HCT116 (cell line): Measurements from ENCODE around the gene CPT1B. TPM values are rescaled to one million over a fixed set of nuclear protein-coding genes. Genes with fewer than 3 reads are reported as not detected.

Source experiments
- ATAC-seq: fragments of 200-7000 bp; cut with Tn5 transposase; 2 replicates; pipeline ENCODE4 v1.9.1; 2020; ENCODE audit warnings: mild to moderate bottlenecking, moderate library complexity
- BruUV-seq: library from RNA; stranded (reverse); fragments of 400-500 nt; replicated peaks from 2 replicates; lab custom pipeline; 2021; lab: Mats Ljungman, UMichigan
- CTCF ChIA-PET: fragments of 300-600 bp; sonication (Branson Sonifier 250); formaldehyde crosslinking; loops from one replicate; lab custom pipeline; 2021; ENCODE audit warnings: antibody characterized with exemption; lab: Charles Lee
- POLR2A ChIA-PET: fragments of 300-600, 350-600 bp; sonication (Branson Sonifier 250); formaldehyde crosslinking; loops from one replicate; lab custom pipeline; 2021; ENCODE audit warnings: antibody characterized with exemption; lab: Charles Lee
- RAD21 ChIA-PET, 2 experiments: fragments of 300-600 bp; sonication (Branson Sonifier 250); formaldehyde crosslinking; loops; one replicate each; lab custom pipeline; 2023; ENCODE audit warnings: low total read pairs in 2 of 2; ENCODE audit not compliant: uncharacterized antibody in 2 of 2, unreplicated experiment in 2 of 2, low non-redundant PET in 1 of 2; lab: Charles Lee
- DNase-seq: peaks from one replicate; pipeline ENCODE4 v3.0.0-alpha.2; 2010; ENCODE audit warnings: low read depth, low spot score
- H2AFZ ChIP-seq: fragments of 200-600 bp; shearing (Covaris generic), sonication (generic); 2 replicates; pipeline ENCODE4 v1.6.1; 2017; ENCODE audit warnings: low read depth, mixed run types, mixed read lengths, antibody characterized with exemption, low read length; ENCODE audit not compliant: poor library complexity, severe bottlenecking
- H3K27ac ChIP-seq: 2 replicates; pipeline ENCODE4 v1.5.1; 2012; ENCODE audit warnings: low read depth, low read length
- H3K27me3 ChIP-seq: fragments of 200-600 bp; sonication (generic); 2 replicates; pipeline ENCODE4 v1.6.1; 2016; ENCODE audit warnings: mixed run types, low read length, mixed read lengths; ENCODE audit not compliant: insufficient read depth
- H3K36me3 ChIP-seq, 2 experiments: fragments of 200-500 bp in 1 of 2; fragments of 200-600 bp in 1 of 2; sonication (Bioruptor generic) in 1 of 2; sonication (generic) in 1 of 2; 2 replicates each; pipeline versions ENCODE4 v1.5.1 to v1.6.1; 2014 to 2016; ENCODE audit warnings: low read length in 2 of 2, inconsistent platforms in 1 of 2, mixed read lengths in 1 of 2, mixed run types in 1 of 2; ENCODE audit not compliant: insufficient read depth in 2 of 2, control insufficient read depth in 1 of 2
- H3K4me1 ChIP-seq, 2 experiments: fragments of 200-600 bp in 1 of 2; sonication (generic) in 1 of 2; 2 replicates each; pipeline versions ENCODE4 v1.5.1 to v1.6.1; 2012 to 2017; ENCODE audit warnings: low read length in 2 of 2, inconsistent platforms in 1 of 2, mild to moderate bottlenecking in 1 of 2, mixed read lengths in 1 of 2, mixed run types in 1 of 2, moderate library complexity in 1 of 2; ENCODE audit not compliant: insufficient read depth in 2 of 2, control insufficient read depth in 1 of 2
- H3K4me2 ChIP-seq: fragments of 200-600 bp; sonication (generic); 2 replicates; pipeline ENCODE4 v1.6.1; 2017; ENCODE audit warnings: mixed run types, low read length, mixed read lengths
- H3K4me3 ChIP-seq, 2 experiments: fragments of 200-600 bp in 1 of 2; sonication (generic) in 1 of 2; replicated peaks in 1 of 2; 2 replicates each; pipeline ENCODE4 v1.5.1; 2011 to 2016; ENCODE audit warnings: low read length in 2 of 2, control low read depth in 1 of 2, low read depth in 1 of 2, mild to moderate bottlenecking in 1 of 2, mixed read lengths in 1 of 2, mixed run types in 1 of 2
- H3K79me2 ChIP-seq: fragments of 200-600 bp; sonication (generic); 2 replicates; pipeline ENCODE4 v1.6.1; 2017; ENCODE audit warnings: mild to moderate bottlenecking, mixed run types, low read length, moderate library complexity, mixed read lengths; ENCODE audit not compliant: insufficient read depth
- H3K9ac ChIP-seq: fragments of 200-600 bp; sonication (generic); 2 replicates; pipeline ENCODE4 v1.6.1; 2016; ENCODE audit warnings: low read length, mixed read lengths
- H3K9me2 ChIP-seq: fragments of 200-600 bp; sonication (generic), shearing (Covaris generic); 2 replicates; pipeline ENCODE4 v1.6.1; 2017; ENCODE audit warnings: mixed run types, mild to moderate bottlenecking, moderate library complexity; ENCODE audit not compliant: insufficient read depth
- H3K9me3 ChIP-seq, 2 experiments: fragments of 200-500 bp in 1 of 2; fragments of 200-600 bp in 1 of 2; sonication (Bioruptor generic) in 1 of 2; sonication (generic) in 1 of 2; 2 replicates each; pipeline ENCODE4 v1.6.1; 2014 to 2017; ENCODE audit warnings: low read length in 2 of 2, mixed read lengths in 2 of 2, inconsistent platforms in 1 of 2, low read depth in 1 of 2, mild to moderate bottlenecking in 1 of 2, mixed run types in 1 of 2, moderate library complexity in 1 of 2; ENCODE audit not compliant: control insufficient read depth in 1 of 2, insufficient read depth in 1 of 2
- H4K20me1 ChIP-seq: fragments of 200-600 bp; sonication (generic), shearing (Covaris generic); 2 replicates; pipeline ENCODE4 v1.6.1; 2017; ENCODE audit warnings: mixed run types, mild to moderate bottlenecking, moderate library complexity; ENCODE audit not compliant: insufficient read depth
- CBX3 ChIP-seq: IDR thresholded peaks from 2 replicates; pipeline ENCODE4 v1.6.1; 2012; ENCODE audit warnings: low read depth
- CEBPB ChIP-seq: IDR thresholded peaks from 2 replicates; pipeline ENCODE4 v1.6.1; 2012; ENCODE audit warnings: low read depth
- CTCF ChIP-seq, 3 experiments: fragments of 200-600 bp in 1 of 3; sonication (generic) in 1 of 3; IDR thresholded peaks in 2 of 3; conservative IDR thresholded peaks in 1 of 3; 2 replicates each; pipeline ENCODE4 v1.5.1; 2012 to 2017; ENCODE audit warnings: low read depth in 2 of 3, low read length in 2 of 3, antibody characterized with exemption in 1 of 3, borderline replicate concordance in 1 of 3, control low read depth in 1 of 3, mild to moderate bottlenecking in 1 of 3, mixed read lengths in 1 of 3, mixed run types in 1 of 3, moderate library complexity in 1 of 3; ENCODE audit not compliant: insufficient read depth in 1 of 3
- ELF1 ChIP-seq: IDR thresholded peaks from 2 replicates; pipeline ENCODE4 v1.6.1; 2012; ENCODE audit warnings: low read depth, borderline replicate concordance
- EZH2 ChIP-seq: fragments of 200-600 bp; sonication (generic); IDR thresholded peaks from 2 replicates; pipeline ENCODE4 v1.6.1; 2017; ENCODE audit warnings: antibody characterized with exemption, mixed run types
- EZH2phosphoT487 ChIP-seq: fragments of 200-600 bp; IDR thresholded peaks from 2 replicates; pipeline ENCODE4 v1.6.1; 2018; ENCODE audit warnings: antibody characterized with exemption, borderline replicate concordance
- FOSL1 ChIP-seq: IDR thresholded peaks from 2 replicates; pipeline ENCODE4 v1.6.1; 2012; ENCODE audit warnings: low read depth
- SP1 ChIP-seq: IDR thresholded peaks from 2 replicates; pipeline ENCODE4 v1.6.1; 2012; ENCODE audit warnings: low read depth
- YY1 ChIP-seq: IDR thresholded peaks from 2 replicates; pipeline ENCODE4 v1.6.1; 2011; ENCODE audit warnings: low read length, low read depth, moderate library complexity, mild to moderate bottlenecking; ENCODE audit not compliant: insufficient replicate concordance; ENCODE audit errors: extremely low read depth
- ZFX ChIP-seq: fragments of 450-650 bp; IDR thresholded peaks from 2 replicates; pipeline ENCODE4 v1.6.1; 2017
- intact Hi-C: fragments of 100-400 bp; cut with micrococcal nuclease; formaldehyde crosslinking; loops from 2 replicates; pipeline ENCODE4 v1.10.0; 2022
- total RNA-seq: library from RNA; stranded (reverse); gene quantifications from one replicate; pipeline ENCODE4 v1.2.1, GENCODE V29; 2021; ENCODE audit not compliant: unreplicated experiment
- TF ChIP-seq, protein P1 (sequence below): IDR thresholded peaks from 2 replicates; pipeline ENCODE4 v1.6.1; 2012
- TF ChIP-seq, protein P2 (sequence below): IDR thresholded peaks from 2 replicates; pipeline ENCODE4 v1.6.1; 2012; ENCODE audit warnings: low read depth

The CPT1B gene
- total RNA-seq, 1 experiment from 2014 or later, result 35.1 TPM

DNA sequence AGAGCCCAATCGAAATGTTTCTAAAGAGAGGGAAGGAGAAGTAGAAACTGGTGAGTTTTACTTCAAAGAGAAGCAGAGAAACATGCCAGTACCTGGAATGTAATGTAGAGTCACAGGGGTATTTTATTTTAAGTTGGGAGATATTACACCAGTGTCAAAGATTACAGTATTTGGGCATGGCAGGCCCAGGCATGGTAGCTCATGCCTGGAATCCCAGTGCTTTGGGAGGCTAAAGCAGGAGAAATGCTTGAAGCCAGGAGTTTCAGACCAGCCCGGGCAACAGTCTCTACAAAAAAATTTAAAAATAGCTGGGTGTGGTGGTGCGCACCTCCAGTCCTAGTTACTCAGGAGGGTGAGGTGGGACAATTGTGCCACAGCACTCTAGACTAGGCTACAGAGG lies 18.2 kb downstream of the CPT1B start:
- Histone ChIP-seq H3K4me1 (peaks cover 6 to 11% of the 10 kb centered on the region in 2 experiments; a peak in 2 of 4 replicates), H3K4me2 (no peak overlapping the region), H3K27ac (no peak overlapping the region), H3K79me2 (no peaks in the 10 kb centered on the region), H3K9me2 (no peaks in the 10 kb centered on the region), H3K36me3 (no peaks in the 10 kb centered on the region), H2AFZ (no peak overlapping the region), H3K9ac (no peak overlapping the region), H3K27me3 (no peaks in the 10 kb centered on the region), H3K4me3 (no peak overlapping the region), H3K9me3 (no peaks in the 10 kb centered on the region), H4K20me1 (no peaks in the 10 kb centered on the region)
- ATAC-seq (no peak), DNase-seq (no peak)
- intact Hi-C loops, result no loop called here
- no peak for TF ChIP-seq FOSL1
- TF ChIP-seq, protein P1, sequence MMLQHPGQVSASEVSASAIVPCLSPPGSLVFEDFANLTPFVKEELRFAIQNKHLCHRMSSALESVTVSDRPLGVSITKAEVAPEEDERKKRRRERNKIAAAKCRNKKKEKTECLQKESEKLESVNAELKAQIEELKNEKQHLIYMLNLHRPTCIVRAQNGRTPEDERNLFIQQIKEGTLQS, result no peak
- TF ChIP-seq SP1, result no peak
- no peak for TF ChIP-seq ZFX
- no peak for TF ChIP-seq CEBPB
- no peak for TF ChIP-seq YY1
- no TSS peak for BruUV-seq
- RAD21 ChIA-PET, result no interaction called here
- POLR2A ChIA-PET, result no interaction called here
- CTCF ChIA-PET, result no interaction called here

DNA sequence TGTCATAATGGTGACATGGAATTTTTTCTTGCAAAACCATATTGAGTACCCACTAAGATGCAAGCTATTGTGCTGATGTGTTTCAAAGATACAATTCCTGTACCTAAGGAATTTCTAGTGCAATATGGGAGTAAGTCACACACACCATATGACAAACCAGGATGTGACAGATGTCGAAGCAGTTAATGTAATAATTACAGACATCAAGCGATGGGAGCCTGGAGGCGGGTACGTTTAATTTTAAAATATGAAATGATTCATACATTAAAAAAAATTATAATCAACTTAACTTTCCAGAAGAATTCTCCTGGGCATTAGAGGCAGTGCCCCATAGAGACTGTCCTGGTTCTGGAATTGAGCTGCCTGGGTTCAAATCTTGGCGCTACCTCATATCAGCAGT lies 21.5 kb downstream of the CPT1B start:
- ChIA-PET POLR2A (interaction anchor here (0.7 to 1.8 kb wide), 2 partner anchors 11 to 260 kb away, joined by 3 to 7 read pairs; partner anchors contain the start of gene KLHDC7B), RAD21 (no interaction called here), CTCF (no interaction called here)
- intact Hi-C loops, result no loop called here
- Histone ChIP-seq H3K36me3 (no peaks in the 10 kb centered on the region), H3K27ac (no peak overlapping the region), H3K4me3 (no peak overlapping the region), H3K9ac (no peak overlapping the region), H3K4me1 (no peaks in the 10 kb centered on the region; a peak in 1 of 4 replicates), H2AFZ (no peak overlapping the region), H3K27me3 (no peaks in the 10 kb centered on the region), H3K79me2 (no peaks in the 10 kb centered on the region), H3K9me2 (no peaks in the 10 kb centered on the region), H4K20me1 (no peaks in the 10 kb centered on the region), H3K4me2 (no peak overlapping the region), H3K9me3 (no peaks in the 10 kb centered on the region)
- TF ChIP-seq CEBPB (no peak), EZH2 (no peak), CBX3 (no peak), CTCF (IDR thresholded peaks at IDR 0.05 in 2 of 3, conservative IDR thresholded peaks at IDR 0.05 in 1 of 3; ENCODE audit: borderline replicate concordance in 1 of 3, insufficient read depth in 1 of 3, low read depth in 2 of 3, low read length in 2 of 3) (no peak), YY1 (no peak), FOSL1 (no peak), EZH2phosphoT487 (no peak), ELF1 (no peak)
- TF ChIP-seq, protein P2, sequence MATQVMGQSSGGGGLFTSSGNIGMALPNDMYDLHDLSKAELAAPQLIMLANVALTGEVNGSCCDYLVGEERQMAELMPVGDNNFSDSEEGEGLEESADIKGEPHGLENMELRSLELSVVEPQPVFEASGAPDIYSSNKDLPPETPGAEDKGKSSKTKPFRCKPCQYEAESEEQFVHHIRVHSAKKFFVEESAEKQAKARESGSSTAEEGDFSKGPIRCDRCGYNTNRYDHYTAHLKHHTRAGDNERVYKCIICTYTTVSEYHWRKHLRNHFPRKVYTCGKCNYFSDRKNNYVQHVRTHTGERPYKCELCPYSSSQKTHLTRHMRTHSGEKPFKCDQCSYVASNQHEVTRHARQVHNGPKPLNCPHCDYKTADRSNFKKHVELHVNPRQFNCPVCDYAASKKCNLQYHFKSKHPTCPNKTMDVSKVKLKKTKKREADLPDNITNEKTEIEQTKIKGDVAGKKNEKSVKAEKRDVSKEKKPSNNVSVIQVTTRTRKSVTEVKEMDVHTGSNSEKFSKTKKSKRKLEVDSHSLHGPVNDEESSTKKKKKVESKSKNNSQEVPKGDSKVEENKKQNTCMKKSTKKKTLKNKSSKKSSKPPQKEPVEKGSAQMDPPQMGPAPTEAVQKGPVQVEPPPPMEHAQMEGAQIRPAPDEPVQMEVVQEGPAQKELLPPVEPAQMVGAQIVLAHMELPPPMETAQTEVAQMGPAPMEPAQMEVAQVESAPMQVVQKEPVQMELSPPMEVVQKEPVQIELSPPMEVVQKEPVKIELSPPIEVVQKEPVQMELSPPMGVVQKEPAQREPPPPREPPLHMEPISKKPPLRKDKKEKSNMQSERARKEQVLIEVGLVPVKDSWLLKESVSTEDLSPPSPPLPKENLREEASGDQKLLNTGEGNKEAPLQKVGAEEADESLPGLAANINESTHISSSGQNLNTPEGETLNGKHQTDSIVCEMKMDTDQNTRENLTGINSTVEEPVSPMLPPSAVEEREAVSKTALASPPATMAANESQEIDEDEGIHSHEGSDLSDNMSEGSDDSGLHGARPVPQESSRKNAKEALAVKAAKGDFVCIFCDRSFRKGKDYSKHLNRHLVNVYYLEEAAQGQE, result no peak
- DNase-seq (no peak), ATAC-seq (no peak)
- no TSS peak for BruUV-seq
